ENCODE results near the gene CCM2L.
A peak's percentile ranks its signal among the peaks of the same experiment; 100 is the strongest.

The CCM2L gene

DNA sequence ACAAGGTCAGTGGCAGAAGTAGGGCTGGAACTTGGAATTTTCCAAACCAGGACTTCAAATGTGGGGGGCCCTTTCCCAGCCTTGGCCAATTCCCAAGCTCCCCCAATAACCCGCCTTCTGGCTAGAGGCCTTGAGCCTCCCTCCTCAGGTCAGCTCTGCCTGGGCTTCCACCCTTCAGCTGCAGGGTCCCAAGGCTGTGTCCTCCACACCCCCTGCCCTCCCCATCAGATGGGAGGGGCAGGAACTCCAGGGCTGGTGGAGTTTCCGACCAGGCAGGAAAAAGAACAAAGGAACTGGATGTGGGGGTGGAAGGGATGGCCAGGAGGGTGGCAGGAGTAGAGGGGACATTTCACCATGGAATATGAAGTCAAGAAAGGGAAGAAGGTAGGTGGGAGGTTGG lies at the start of gene CCM2L:
CCM2L (plus strand) TSS at position 338 of the 400 bp plus-strand sequence; CDS start at position 355, 17 bp downstream.
- no peaks in the 10 kb centered on the region for H3K36me3 ChIP-seq (ENCODE audit: insufficient read depth, low read length)
- H3K9me3 ChIP-seq (ENCODE audit: control insufficient read depth, insufficient read depth, low read length) = no peaks in the 10 kb centered on the region
- H3K9ac ChIP-seq (ENCODE audit: low read depth, low read length) = no peak within 1 kb of the TSS; the same call in 1 of the 2 replicates
- peaks cover 33% of the 10 kb centered on the region for H3K4me1 ChIP-seq (ENCODE audit: insufficient read depth, low read length)

DNA sequence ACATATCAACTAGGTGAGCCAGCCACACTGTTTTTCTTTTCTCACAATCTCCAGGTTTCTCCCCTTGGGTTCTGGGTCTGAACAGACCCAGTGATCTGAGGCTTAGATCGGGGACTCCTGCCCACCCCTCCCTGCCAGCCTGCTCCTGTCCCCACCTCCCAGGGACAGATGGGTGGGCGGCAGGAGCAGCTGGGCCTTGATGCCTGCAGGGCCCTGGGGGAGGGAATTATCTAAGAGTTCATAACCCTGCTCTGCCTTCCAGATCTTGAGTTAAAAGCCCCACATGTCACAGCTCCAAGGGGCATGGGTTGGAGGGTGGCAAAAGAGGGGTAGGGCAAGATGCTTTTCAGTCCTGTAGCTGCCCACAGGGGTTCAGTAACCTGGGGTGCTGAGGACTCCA lies 47.5 kb upstream of the CCM2L start:
- Histone ChIP-seq H3K9me3 (ENCODE audit: control insufficient read depth, insufficient read depth, low read length) (no peaks in the 10 kb centered on the region), H3K4me1 (ENCODE audit: insufficient read depth, low read length) (no peaks in the 10 kb centered on the region), H3K36me3 (ENCODE audit: insufficient read depth, low read length) (no peaks in the 10 kb centered on the region), H3K9ac (ENCODE audit: low read depth, low read length) (no peak overlapping the region)

DNA sequence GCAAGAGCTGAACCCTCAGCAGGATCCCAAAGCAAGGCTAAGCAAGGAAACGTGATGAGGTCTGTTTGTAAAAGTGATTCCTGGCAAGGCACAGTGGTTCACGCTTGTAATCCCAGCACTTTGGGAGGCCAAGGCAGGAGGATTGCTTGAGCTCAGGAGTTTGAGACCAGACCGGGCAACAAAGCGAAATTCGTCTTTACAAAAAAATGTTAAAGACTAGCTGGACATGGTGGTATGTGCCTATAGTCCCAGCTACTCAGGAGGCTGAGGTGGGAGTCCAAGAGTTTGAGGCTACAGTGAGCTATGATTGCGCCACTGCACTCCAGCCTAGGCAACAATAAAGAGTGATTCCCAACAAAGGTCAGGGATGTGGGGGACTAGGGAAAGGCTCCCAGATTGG lies 46.3 kb upstream of the CCM2L start:
- no peaks in the 10 kb centered on the region for H3K36me3 ChIP-seq (ENCODE audit: insufficient read depth, low read length)
- no peaks in the 10 kb centered on the region for H3K9me3 ChIP-seq (ENCODE audit: control insufficient read depth, insufficient read depth, low read length)
- no peak overlapping the region for H3K9ac ChIP-seq (ENCODE audit: low read depth, low read length)
- H3K4me1 ChIP-seq (ENCODE audit: insufficient read depth, low read length) = no peaks in the 10 kb centered on the region

DNA sequence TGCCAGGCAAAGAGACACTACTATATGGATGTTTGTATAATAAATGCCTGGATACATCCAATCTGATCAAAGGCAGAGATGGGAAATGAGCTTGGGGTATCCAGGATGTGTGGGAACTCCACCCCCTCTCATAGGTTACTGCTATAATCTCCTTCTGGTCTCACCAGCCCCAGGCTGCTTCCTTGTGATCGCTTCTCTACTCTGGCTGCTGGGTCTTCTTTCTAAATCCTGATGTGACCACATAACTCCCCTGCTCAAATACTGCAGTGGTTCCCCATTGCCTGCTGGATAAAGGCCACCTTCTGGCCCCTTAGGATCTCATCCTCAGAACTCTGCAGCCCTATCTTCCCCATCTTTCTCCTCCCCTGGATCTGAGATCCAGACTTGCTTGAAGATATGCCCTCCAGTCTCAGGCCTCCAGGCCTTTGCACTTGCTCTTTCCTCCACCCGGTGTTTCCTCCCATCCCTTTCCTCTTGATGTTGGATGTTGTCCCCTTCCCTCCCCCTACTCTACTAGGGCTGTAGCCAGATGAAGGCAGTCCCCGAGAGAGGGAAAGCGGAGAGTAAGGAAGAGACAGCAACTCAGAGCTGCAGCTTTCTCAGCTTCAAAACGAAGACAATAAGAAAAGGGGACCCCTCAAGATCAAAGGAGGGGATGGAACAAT lies 43.1 kb upstream of the CCM2L start:
- H3K9ac ChIP-seq (ENCODE audit: low read depth, low read length) = peak overlapping the region; percentile 19; the same call in 1 of the 2 replicates
- H3K9me3 ChIP-seq (ENCODE audit: control insufficient read depth, insufficient read depth, low read length) = no peaks in the 10 kb centered on the region
- H3K36me3 ChIP-seq (ENCODE audit: insufficient read depth, low read length) = no peaks in the 10 kb centered on the region
- peaks cover 1% of the 10 kb centered on the region; the same call in 1 of the 2 replicates for H3K4me1 ChIP-seq (ENCODE audit: insufficient read depth, low read length)

DNA sequence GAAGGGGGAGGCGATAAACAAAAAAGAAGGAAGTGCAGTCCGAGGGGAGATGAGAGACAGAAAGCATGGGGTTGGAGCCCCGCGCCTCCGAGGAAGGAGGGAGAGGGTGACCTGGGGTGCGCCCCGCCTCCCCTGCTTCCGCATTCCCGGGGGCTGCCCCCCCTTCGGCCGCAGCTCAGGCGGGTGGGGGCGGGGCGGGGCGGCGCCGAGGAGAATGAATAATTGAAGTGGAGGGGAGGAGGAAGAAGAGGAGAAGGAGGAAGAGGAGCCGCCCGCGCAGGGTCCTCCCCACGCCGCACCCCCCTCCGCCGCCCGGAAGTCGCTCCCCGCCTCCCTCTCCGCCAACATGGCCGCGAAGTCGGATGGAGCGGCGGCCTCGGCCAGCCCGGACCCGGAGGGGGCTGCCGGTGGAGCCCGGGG lies 42.4 kb upstream of the CCM2L start, which contains the start of gene XKR7:
XKR7 (plus strand) TSS at position 322 of the 420 bp plus-strand sequence; CDS start at position 347, 25 bp downstream.
- Histone ChIP-seq H3K9me3 (ENCODE audit: control insufficient read depth, insufficient read depth, low read length) (no peaks in the 10 kb centered on the region), H3K9ac (ENCODE audit: low read depth, low read length) (peak within 1 kb of the TSS; percentile 31; the same call in 1 of the 2 replicates), H3K4me1 (ENCODE audit: insufficient read depth, low read length) (peaks cover 8% of the 10 kb centered on the region; the same call in 1 of the 2 replicates), H3K36me3 (ENCODE audit: insufficient read depth, low read length) (no peaks in the 10 kb centered on the region)

DNA sequence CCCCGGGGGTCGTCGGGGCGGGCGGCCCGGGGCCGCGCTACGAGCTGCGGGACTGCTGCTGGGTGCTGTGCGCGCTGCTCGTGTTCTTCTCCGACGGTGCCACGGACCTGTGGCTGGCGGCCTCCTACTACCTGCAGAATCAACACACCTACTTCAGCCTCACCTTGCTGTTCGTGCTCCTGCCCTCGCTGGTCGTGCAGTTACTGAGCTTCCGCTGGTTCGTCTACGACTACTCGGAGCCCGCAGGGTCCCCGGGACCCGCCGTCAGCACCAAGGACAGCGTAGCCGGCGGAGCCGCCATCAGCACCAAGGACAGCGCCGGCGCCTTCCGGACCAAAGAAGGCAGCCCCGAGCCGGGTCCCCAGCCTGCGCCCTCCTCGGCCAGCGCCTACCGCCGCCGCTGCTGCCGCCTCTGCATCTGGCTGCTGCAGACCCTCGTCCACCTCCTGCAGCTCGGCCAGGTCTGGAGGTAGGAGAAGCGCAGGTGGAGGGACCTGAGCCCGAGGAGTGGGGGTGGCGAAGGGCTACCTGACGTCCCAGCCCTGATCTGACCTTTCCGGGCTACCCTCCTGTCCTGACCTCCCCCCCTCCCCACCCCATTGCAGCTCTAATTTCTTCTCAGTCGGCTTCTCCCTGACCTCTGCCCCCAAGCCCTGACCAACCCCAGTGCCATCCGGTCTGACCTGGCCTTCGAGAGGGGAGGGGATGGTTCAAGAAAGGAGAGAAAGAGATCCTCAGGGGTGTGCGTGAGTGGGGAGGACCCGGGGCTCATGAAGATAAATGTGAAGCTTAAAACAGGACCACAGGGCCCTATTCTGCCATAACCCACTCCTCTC lies 41.7 kb upstream of the CCM2L start:
- Histone ChIP-seq H3K9ac (ENCODE audit: low read depth, low read length) (peak overlapping the region; percentile 31; the same call in 1 of the 2 replicates), H3K36me3 (ENCODE audit: insufficient read depth, low read length) (no peaks in the 10 kb centered on the region), H3K9me3 (ENCODE audit: control insufficient read depth, insufficient read depth, low read length) (no peaks in the 10 kb centered on the region), H3K4me1 (ENCODE audit: insufficient read depth, low read length) (peaks cover 10% of the 10 kb centered on the region; the same call in 1 of the 2 replicates)

DNA sequence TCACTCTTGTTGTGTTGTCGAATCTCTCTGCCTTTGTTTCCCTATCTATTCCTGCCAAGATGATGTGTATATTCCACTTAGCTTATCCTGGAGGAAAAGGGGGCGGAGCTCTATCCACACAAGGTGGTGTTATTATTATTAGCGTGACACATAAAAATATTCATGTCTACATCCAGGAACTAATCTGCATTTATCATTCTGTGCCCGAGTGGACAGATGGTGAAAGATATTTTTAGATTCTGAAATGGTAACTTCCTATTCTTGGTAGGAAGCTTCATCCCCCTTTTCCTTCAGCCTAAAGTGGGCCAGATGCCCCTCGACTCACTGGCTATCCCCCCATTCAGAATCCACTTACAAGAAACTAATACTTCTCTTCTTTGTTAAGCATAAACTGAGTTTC lies 40.2 kb upstream of the CCM2L start:
- Histone ChIP-seq H3K36me3 (ENCODE audit: insufficient read depth, low read length) (no peaks in the 10 kb centered on the region), H3K9ac (ENCODE audit: low read depth, low read length) (no peak overlapping the region), H3K4me1 (ENCODE audit: insufficient read depth, low read length) (peaks cover 16% of the 10 kb centered on the region), H3K9me3 (ENCODE audit: control insufficient read depth, insufficient read depth, low read length) (no peaks in the 10 kb centered on the region)

DNA sequence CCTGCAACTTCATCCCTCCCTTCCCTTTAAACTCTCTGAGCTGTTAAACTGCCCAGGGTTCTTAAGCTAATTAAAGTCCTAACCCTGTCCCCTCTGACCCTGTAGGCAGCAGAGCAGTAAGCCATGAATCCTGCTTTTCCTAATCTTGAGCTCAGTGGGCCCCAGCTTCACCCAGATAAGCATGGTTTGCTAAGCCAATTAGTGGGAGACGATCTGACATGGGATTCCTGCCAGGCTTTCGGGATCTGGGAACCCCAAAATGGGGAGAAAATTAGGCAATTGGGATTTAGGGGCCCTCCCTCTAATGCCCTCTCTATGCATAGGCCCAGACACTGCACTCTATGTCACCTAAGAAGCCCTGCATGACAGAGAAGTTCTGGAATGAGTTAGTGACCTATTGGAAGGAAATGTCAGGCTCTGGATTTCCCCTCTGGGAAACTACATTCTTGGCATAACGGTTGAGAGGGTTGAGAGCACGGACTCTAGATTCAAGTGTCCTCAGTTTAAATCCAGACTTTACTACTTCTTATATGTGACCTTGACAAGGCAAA lies 37.7 kb upstream of the CCM2L start:
- H3K36me3 ChIP-seq (ENCODE audit: insufficient read depth, low read length) = no peaks in the 10 kb centered on the region
- H3K4me1 ChIP-seq (ENCODE audit: insufficient read depth, low read length) = peaks cover 16% of the 10 kb centered on the region
- no peaks in the 10 kb centered on the region for H3K9me3 ChIP-seq (ENCODE audit: control insufficient read depth, insufficient read depth, low read length)
- no peak overlapping the region for H3K9ac ChIP-seq (ENCODE audit: low read depth, low read length)

DNA sequence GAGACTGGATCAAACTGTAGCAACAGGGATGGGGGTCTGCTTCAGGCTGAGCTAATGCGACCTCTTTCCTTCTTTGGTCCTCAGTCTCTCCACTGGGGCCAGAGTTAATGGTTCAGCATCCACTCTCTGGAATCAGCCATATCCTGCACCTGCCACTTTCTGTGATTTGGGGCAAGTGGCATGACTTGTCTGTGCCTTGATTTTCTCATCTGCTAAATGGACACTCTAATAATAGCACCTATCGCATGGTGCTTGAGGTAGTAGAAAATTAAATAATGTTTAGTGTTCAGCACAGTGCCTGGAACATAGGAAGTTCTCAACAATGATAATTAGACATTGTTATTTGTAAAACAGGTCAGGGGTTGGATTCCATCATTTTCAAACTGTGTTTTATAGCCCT lies 35.9 kb upstream of the CCM2L start:
- Histone ChIP-seq H3K4me1 (ENCODE audit: insufficient read depth, low read length) (peaks cover 16% of the 10 kb centered on the region), H3K36me3 (ENCODE audit: insufficient read depth, low read length) (no peaks in the 10 kb centered on the region), H3K9me3 (ENCODE audit: control insufficient read depth, insufficient read depth, low read length) (no peaks in the 10 kb centered on the region), H3K9ac (ENCODE audit: low read depth, low read length) (no peak overlapping the region)

DNA sequence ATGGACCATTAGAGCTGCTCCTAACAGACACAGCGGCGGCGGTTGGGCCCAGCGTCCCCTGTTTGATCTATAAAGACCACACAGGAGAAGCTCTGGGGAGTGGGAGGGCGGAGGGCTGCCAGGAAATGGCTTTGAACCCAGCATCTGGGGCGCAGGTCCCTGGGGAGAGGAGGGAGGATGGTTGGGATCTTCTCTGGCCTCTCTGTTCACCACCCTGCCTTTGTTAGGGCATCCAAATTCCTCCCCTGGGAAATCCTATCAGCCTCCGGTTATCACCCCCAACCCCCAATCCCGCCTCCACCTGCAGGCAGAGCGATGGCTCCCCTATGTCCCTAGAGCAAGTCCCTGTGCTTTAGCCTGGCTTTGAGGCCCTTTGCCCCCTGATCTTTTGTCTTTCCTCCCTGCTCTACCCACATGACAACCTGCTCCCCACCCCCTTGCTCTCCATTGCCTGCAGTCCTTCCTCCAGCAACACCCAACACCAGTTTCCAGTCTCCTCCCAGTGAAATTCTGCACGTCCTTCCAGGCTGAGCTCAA lies 35.2 kb upstream of the CCM2L start:
- H3K36me3 ChIP-seq (ENCODE audit: insufficient read depth, low read length) = no peaks in the 10 kb centered on the region
- H3K9ac ChIP-seq (ENCODE audit: low read depth, low read length) = no peak overlapping the region
- H3K9me3 ChIP-seq (ENCODE audit: control insufficient read depth, insufficient read depth, low read length) = no peaks in the 10 kb centered on the region
- peaks cover 16% of the 10 kb centered on the region for H3K4me1 ChIP-seq (ENCODE audit: insufficient read depth, low read length)

DNA sequence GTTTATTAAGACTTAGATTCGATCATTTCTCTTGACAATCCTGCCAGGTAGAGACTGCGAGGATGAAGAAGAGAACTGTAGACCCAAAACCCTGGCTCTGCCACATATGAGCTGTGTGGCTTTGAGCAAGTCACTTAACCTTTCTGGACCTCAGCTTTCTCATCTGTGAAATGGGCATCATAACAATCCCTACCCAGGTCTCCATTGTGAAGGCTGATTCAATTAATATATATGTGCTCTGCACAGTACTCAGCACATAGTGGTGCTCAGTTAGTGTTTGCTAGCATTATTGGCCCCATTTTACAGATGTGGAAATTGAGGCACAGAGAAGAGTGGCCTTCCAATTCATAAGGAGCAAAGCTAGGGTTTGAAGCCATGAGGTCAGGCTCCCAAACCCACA lies 34.4 kb upstream of the CCM2L start:
- H3K4me1 ChIP-seq (ENCODE audit: insufficient read depth, low read length) = peaks cover 16% of the 10 kb centered on the region
- H3K9ac ChIP-seq (ENCODE audit: low read depth, low read length) = no peak overlapping the region
- H3K9me3 ChIP-seq (ENCODE audit: control insufficient read depth, insufficient read depth, low read length) = no peaks in the 10 kb centered on the region
- H3K36me3 ChIP-seq (ENCODE audit: insufficient read depth, low read length) = no peaks in the 10 kb centered on the region

DNA sequence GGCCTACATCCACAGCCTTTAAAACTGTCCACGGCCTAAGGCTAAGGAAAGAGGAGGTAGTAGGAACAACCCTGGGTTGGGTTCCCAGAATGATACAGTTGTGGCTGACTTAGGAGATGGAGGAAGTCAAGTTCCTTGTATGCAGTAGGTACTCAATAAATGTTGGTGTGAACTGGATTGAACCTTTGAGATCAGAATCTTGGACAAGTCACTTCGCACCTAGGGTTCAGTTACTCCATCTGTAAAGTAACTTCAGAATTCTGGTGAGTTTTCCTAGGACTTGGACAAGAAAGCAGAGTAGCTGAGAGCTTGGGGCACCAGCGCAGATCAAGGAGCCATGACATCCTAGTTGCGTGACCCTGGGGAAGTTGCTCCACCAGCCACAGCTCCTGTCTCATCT lies 33.2 kb upstream of the CCM2L start:
- H3K4me1 ChIP-seq (ENCODE audit: insufficient read depth, low read length) = peaks cover 15% of the 10 kb centered on the region
- H3K36me3 ChIP-seq (ENCODE audit: insufficient read depth, low read length) = no peaks in the 10 kb centered on the region

DNA sequence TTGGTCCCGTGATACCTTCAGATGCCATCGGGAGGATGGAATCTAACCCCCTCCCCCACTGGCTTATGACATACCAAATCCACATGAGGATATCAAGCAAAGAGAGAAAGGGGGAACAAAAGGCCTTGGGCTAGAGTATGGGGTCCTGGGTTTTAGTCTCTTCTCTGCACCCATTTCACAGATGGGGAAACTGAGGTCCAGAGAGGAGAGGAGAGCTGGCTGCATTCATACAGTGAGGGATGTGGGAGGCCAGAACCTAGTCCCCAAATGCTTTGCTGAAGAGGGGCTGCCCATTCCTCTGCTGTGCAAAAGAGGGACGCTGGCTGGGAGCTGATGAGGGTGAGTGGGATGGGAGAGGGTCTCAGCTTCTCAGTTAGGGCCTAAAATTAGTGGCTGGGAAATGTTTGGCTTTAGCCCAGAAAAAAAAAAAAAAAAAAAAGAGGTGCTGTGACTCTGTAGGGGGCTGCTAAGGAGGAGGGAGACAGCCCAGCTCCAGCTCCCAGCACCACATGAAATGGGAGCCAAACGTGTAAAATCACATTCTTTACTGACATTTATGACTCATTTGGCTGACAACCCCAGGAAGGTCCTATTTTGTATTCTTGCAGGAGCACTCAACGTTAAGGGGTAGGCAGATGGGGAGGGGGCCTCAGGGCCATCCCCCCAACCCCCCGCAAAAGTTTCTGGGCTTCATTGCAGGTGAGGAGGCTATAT lies 30.4 kb upstream of the CCM2L start:
- no peaks in the 10 kb centered on the region for H3K36me3 ChIP-seq (ENCODE audit: insufficient read depth, low read length)
- H3K9me3 ChIP-seq (ENCODE audit: control insufficient read depth, insufficient read depth, low read length) = no peaks in the 10 kb centered on the region
- no peaks in the 10 kb centered on the region for H3K4me1 ChIP-seq (ENCODE audit: insufficient read depth, low read length)
- H3K9ac ChIP-seq (ENCODE audit: low read depth, low read length) = no peak overlapping the region

More for the DNA sequence above, 33.2 kb upstream of the CCM2L start:
- no peak overlapping the region for H3K9ac ChIP-seq (ENCODE audit: low read depth, low read length)
- H3K9me3 ChIP-seq (ENCODE audit: control insufficient read depth, insufficient read depth, low read length) = no peaks in the 10 kb centered on the region

DNA sequence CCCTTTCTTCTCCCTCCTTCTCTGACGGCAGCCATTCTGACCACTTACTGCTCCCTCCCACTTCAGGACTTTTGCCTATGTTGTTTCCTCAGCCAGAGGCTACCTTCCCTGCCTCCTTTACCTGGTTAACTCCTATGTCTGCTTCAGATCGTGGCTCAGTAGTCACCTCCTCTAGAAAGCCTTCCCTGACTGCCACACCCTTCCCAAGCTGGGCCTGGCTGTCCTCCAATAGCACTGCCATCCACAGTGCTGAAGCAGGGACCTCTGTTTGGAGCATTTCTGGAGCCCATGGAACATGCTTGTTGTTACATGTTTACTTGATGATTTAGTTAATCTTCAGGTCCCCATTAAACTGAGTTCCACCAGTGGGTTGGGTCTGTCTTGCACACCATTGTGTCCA lies 28.5 kb upstream of the CCM2L start:
- Histone ChIP-seq H3K9ac (ENCODE audit: low read depth, low read length) (no peak overlapping the region), H3K36me3 (ENCODE audit: insufficient read depth, low read length) (no peaks in the 10 kb centered on the region), H3K4me1 (ENCODE audit: insufficient read depth, low read length) (no peaks in the 10 kb centered on the region), H3K9me3 (ENCODE audit: control insufficient read depth, insufficient read depth, low read length) (no peaks in the 10 kb centered on the region)
